ENCODE data around the gene PTPRD. TPM values are rescaled to one million over a fixed set of nuclear protein-coding genes. Genes with fewer than 3 reads are reported as not detected.
A peak's percentile ranks its signal among the peaks of the same experiment; 100 is the strongest.

The PTPRD gene
- total and polyA plus RNA-seq, 2 of the 4 experiments (the other 2 are of a cell fraction): 0.07 to 0.18 TPM

DNA sequence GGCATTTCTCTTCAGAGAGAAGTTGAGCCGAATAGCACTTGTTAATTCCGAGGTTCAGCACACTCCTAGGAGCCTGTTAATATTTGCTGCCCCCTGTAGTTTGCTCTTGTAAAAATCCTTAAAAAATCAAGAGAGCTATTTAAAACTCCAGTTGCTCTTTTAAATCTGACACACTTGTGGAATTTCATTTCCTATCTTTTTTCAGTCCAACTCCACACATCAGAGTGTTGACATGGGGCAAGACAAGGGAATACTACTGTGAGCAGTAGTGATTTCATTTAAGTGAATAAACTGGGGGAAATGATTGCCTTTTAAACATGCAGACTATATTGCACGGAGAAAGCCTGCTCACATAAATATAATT is 1717.0 kb downstream of the PTPRD start:
- DNase-seq (peak; percentile 16), ATAC-seq (ENCODE audit: low read depth) (peak; percentile 67; the same call in 1 of the 2 replicates)
- no peak overlapping the region for H3K4me2 ChIP-seq (ENCODE audit: low read depth, low read length)

More for the DNA sequence above, 1717.0 kb downstream of the PTPRD start:
- no peak overlapping the region for H3K14ac ChIP-seq (replicated peaks; ENCODE audit: low read depth, low read length)
- no peak overlapping the region for H3K23ac ChIP-seq (ENCODE audit: low read depth, low read length)
- POLR2A ChIA-PET (ENCODE audit: unreplicated experiment): no interaction called here
- no peak overlapping the region for H2BK15ac ChIP-seq (ENCODE audit: low read depth, low read length)
- H3K4me1 ChIP-seq (ENCODE audit: control insufficient read depth, insufficient read depth, low read length): no peaks in the 10 kb centered on the region
- no peak overlapping the region for H2AFZ ChIP-seq (replicated peaks; ENCODE audit: low read length, poor library complexity)
- CTCF ChIA-PET: interaction anchor here (0.8 to 1.4 kb wide), 2 partner anchors 10 to 12 kb away, joined by 3 to 4 read pairs; no protein-coding TSS in a partner anchor
- no peak overlapping the region for H3K9ac ChIP-seq (ENCODE audit: low read depth, low read length)
- H2BK20ac ChIP-seq (ENCODE audit: low read depth, low read length): no peak overlapping the region
- H3K79me1 ChIP-seq (ENCODE audit: low read depth in 1 of 2, low read length in 2 of 2): no peaks in the 10 kb centered on the region
- no peak overlapping the region for H2AK9ac ChIP-seq (replicated peaks; ENCODE audit: low read depth, low read length, poor library complexity)
- no peak overlapping the region for H4K8ac ChIP-seq (ENCODE audit: low read depth in 2 of 2, low read length in 2 of 2)
- no peak overlapping the region for H3K56ac ChIP-seq (ENCODE audit: extremely low read depth, insufficient read depth, low read length)
- WGBS, 2 experiments (ENCODE audit: extremely low coverage in 2 of 2, insufficient read length in 1 of 2): no CpG with 5 or more reads among the region's 3 CpGs
- TF ChIP-seq RAD21 (IDR thresholded peaks at IDR 0.05; ENCODE audit: low read length) (peak; percentile 24; the same call in 1 of the 2 replicates), MXI1 (IDR thresholded peaks at IDR 0.05; ENCODE audit: borderline replicate concordance, low read depth, low read length) (no peak)
- TF ChIP-seq, protein P1, sequence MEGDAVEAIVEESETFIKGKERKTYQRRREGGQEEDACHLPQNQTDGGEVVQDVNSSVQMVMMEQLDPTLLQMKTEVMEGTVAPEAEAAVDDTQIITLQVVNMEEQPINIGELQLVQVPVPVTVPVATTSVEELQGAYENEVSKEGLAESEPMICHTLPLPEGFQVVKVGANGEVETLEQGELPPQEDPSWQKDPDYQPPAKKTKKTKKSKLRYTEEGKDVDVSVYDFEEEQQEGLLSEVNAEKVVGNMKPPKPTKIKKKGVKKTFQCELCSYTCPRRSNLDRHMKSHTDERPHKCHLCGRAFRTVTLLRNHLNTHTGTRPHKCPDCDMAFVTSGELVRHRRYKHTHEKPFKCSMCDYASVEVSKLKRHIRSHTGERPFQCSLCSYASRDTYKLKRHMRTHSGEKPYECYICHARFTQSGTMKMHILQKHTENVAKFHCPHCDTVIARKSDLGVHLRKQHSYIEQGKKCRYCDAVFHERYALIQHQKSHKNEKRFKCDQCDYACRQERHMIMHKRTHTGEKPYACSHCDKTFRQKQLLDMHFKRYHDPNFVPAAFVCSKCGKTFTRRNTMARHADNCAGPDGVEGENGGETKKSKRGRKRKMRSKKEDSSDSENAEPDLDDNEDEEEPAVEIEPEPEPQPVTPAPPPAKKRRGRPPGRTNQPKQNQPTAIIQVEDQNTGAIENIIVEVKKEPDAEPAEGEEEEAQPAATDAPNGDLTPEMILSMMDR (conservative IDR thresholded peaks at IDR 0.05; ENCODE audit: low read depth, low read length): peak; percentile 28; the same call in 1 of the 2 replicates
- no peak overlapping the region for H3K18ac ChIP-seq (ENCODE audit: low read depth, low read length)
- H3K4me3 ChIP-seq (ENCODE audit: insufficient read depth, low read depth, low read length): no peak overlapping the region
- intact Hi-C loops (cut with micrococcal nuclease): loop anchor here (2.0 to 5.0 kb wide), 3 partner anchors 409 to 1325 kb away; no protein-coding TSS in a partner anchor
- H2BK120ac ChIP-seq (ENCODE audit: low read depth, low read length): no peak overlapping the region
- H3K9me1 ChIP-seq (ENCODE audit: insufficient read depth, low read length): no peaks in the 10 kb centered on the region
- no peak overlapping the region for H3K4ac ChIP-seq (ENCODE audit: low read depth, low read length)
- no peak overlapping the region for H2AK5ac ChIP-seq (ENCODE audit: low read depth, low read length)
- H4K20me1 ChIP-seq (ENCODE audit: insufficient read depth, low read length): no peaks in the 10 kb centered on the region
- H4K91ac ChIP-seq (ENCODE audit: insufficient read depth, low read depth, low read length): no peak overlapping the region
- H3K36me3 ChIP-seq (ENCODE audit: control insufficient read depth, insufficient read depth, low read length): no peaks in the 10 kb centered on the region
- H3K9me3 ChIP-seq (ENCODE audit: control insufficient read depth, insufficient read depth, low read length): no peaks in the 10 kb centered on the region
- dilution Hi-C loops (cut with HindIII; ENCODE audit: low sequenced_read_pairs, unreplicated experiment): no loop called here
- no peaks in the 10 kb centered on the region for H3K27me3 ChIP-seq (ENCODE audit: control insufficient read depth, insufficient read depth, low read length)
- H3K27ac ChIP-seq (ENCODE audit: insufficient read depth, low read length): no peak overlapping the region
- no TSS peak for BruUV-seq (replicated peaks)
- in situ Hi-C loops (cut with MboI; ENCODE audit: low sequenced_read_pairs): no loop called here
- no peak overlapping the region for H4K5ac ChIP-seq (ENCODE audit: low read depth, low read length)
- no peak overlapping the region for H2BK5ac ChIP-seq (ENCODE audit: low read depth, low read length, poor library complexity, severe bottlenecking)
